Small intestine (tissue), 7 donors: ENCODE measurements around the gene SUSD1. TPM values are rescaled to one million over a fixed set of nuclear protein-coding genes. Genes with fewer than 3 reads are reported as not detected.
"Not testable (repeated sequence)": the region's sequence is repeated elsewhere in the genome, so short reads cannot be mapped to it uniquely, and the experiment has no call there.

Experiments used
- DNase-seq, 2 donors: peaks; one replicate each; pipeline versions ENCODE4 v3.0.0 to v3.0.0-alpha.2; 2013
- FAIRE-seq: peaks from 2 replicates; lab custom pipeline; 2012; peaks lifted over from hg19 to GRCh38; lab: Jason Lieb, UNC
- H3K27ac ChIP-seq, 3 donors: one replicate each; pipeline ENCODE4 v1.5.1; 2013; ENCODE audit warnings: low read length in 2 of 3, mild to moderate bottlenecking in 2 of 3, control low read depth in 1 of 3, inconsistent platforms in 1 of 3, low read depth in 1 of 3, moderate library complexity in 1 of 3
- H3K27me3 ChIP-seq, 3 donors: one replicate each; pipeline ENCODE4 v1.6.1; 2013; ENCODE audit warnings: low read length in 3 of 3, inconsistent platforms in 1 of 3; ENCODE audit not compliant: control insufficient read depth in 3 of 3, insufficient read depth in 3 of 3
- H3K36me3 ChIP-seq, 3 donors: one replicate each; pipeline ENCODE4 v1.6.1; 2013; ENCODE audit warnings: low read length in 3 of 3, inconsistent platforms in 1 of 3, low read depth in 1 of 3, mild to moderate bottlenecking in 1 of 3, moderate library complexity in 1 of 3; ENCODE audit not compliant: control insufficient read depth in 3 of 3, insufficient read depth in 2 of 3
- H3K4me1 ChIP-seq, 3 donors: one replicate each; pipeline ENCODE4 v1.6.1; 2013; ENCODE audit warnings: low read length in 2 of 3, inconsistent platforms in 1 of 3, low read depth in 1 of 3, mild to moderate bottlenecking in 1 of 3, moderate library complexity in 1 of 3; ENCODE audit not compliant: control insufficient read depth in 3 of 3, insufficient read depth in 2 of 3
- H3K4me3 ChIP-seq, 3 donors: one replicate each; pipeline ENCODE4 v1.5.1; 2013; ENCODE audit warnings: low read length in 3 of 3, control low read depth in 1 of 3, inconsistent platforms in 1 of 3, low read depth in 1 of 3, mild to moderate bottlenecking in 1 of 3, moderate library complexity in 1 of 3
- H3K9me3 ChIP-seq, 2 donors: one replicate each; pipeline ENCODE4 v1.6.1; 2013; ENCODE audit warnings: low read depth in 1 of 2, low read length in 1 of 2; ENCODE audit not compliant: control insufficient read depth in 2 of 2, insufficient read depth in 1 of 2
- WGBS, 3 donors: extraction: QIAGEN DNeasy Blood & Tissue Kit; methylation state at CpG; one replicate each; pipeline ENCODE4 v1.1.7; 2013; 5-methylcytosine and 5-hydroxymethylcytosine counted together
- polyA plus RNA-seq, 4 donors: library from polyadenylated mRNA; stranded (reverse) in 3 of 4; unstranded in 1 of 4; fragments of 200-250 nt in 3 of 4; fragments of 120-200 nt in 1 of 4; gene quantifications; one replicate each; pipeline versions ENCODE4 v1.2.1 to v1.2.3, GENCODE V29; 2013
- donor health status: healthy with polysubstance abuse.
- donor health status: control.
- donor health status: control.
- donor health status: Bipolar disorder and iron deficiency.
- donor health status: healthy.

Gene SUSD1
- polyA plus RNA-seq, 4 donors, result 3.8 to 29.8 (median 7.0) TPM

- WGBS, 3 donors, result 47 to 64% (median 56%) methylated on average over 4 of the region's 4 CpGs
- peak; percentile 30 to 37 for DNase-seq
- no peak for FAIRE-seq
Measured at GRCh38 chr9:112198646-112199045, 23.5 kb upstream of the SUSD1 start.

GRCh38 chr9:112194969-112195431 lies 19.9 kb upstream of the SUSD1 start:
- 88 to 92% (median 90%) methylated on average over 4 of the region's 4 CpGs for WGBS, 3 donors
- no peak overlapping the region for H3K27ac ChIP-seq
- no peaks in the 10 kb centered on the region for H3K27me3 ChIP-seq
- no peaks in the 10 kb centered on the region for H3K4me1 ChIP-seq
- H3K4me3 ChIP-seq, result no peak overlapping the region
- H3K9me3 ChIP-seq, result no peaks in the 10 kb centered on the region
- no peak for FAIRE-seq
- H3K36me3 ChIP-seq, result no peaks in the 10 kb centered on the region
- DNase-seq, result no peak

More at GRCh38 chr9:112198646-112199045, 23.5 kb upstream of the SUSD1 start:
- no peaks in the 10 kb centered on the region for H3K36me3 ChIP-seq
- H3K4me3 ChIP-seq, result no peak overlapping the region
- no peaks in the 10 kb centered on the region for H3K4me1 ChIP-seq
- no peak overlapping the region for H3K27ac ChIP-seq
- no peaks in the 10 kb centered on the region for H3K27me3 ChIP-seq
- peaks cover 0 to 3% of the 10 kb centered on the region in 2 donors for H3K9me3 ChIP-seq

GRCh38 chr9:112193572-112194288 lies 18.6 kb upstream of the SUSD1 start:
- Histone ChIP-seq H3K27me3 (no peaks in the 10 kb centered on the region), H3K36me3 (no peaks in the 10 kb centered on the region), H3K27ac (no peak overlapping the region), H3K4me1 (no peaks in the 10 kb centered on the region), H3K9me3 (no peaks in the 10 kb centered on the region), H3K4me3 (no peak overlapping the region)
- 85 to 88% (median 88%) methylated on average over 6 of the region's 6 CpGs for WGBS, 3 donors
- FAIRE-seq, result no peak
- no peak for DNase-seq

DNA sequence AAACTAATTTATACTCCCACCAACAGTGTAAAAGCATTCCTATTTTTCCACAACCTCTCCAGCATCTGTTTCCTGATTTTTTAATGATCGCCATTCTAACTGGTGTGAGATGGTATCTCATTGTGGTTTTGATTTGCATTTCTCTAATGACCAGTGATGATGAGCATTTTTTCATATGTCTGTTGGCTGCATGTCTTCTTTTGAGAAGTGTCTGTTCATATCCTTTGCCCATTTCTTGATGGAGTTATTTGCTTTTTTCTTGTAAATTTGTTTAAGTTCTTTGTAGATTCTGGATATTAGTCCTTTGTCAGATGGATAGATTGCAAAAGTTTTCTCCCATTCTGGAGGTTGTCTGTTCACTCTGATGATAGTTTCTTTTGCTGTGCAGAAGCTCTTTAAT lies 15.2 kb upstream of the SUSD1 start:
- not testable (repeated sequence) for H3K27ac ChIP-seq, H3K9me3 ChIP-seq, H3K27me3 ChIP-seq, FAIRE-seq, H3K4me3 ChIP-seq, DNase-seq, H3K4me1 ChIP-seq, H3K36me3 ChIP-seq
- 90 to 100% (median 95%) methylated on average over 1 of the region's 1 CpG for WGBS, 3 donors

DNA sequence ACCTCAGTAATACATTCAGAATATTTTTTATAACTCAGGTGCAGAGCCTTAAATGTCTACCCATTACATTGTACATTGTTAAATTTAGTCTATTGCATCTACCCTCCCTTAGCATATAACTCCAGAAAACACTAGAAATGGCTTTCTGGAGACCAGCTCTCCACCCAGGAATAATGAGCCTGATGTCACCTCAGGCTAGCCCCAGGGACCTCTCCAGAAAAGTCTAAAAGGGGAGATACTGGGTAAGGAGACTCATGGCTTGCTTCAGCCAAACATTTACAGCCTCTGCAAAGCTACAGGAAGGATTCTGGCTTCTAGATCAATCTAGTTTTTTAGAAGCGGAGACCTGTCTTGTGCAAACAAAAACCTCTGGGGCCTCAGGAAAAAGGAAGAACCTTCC lies 13.8 kb upstream of the SUSD1 start:
- Histone ChIP-seq H3K27me3 (no peaks in the 10 kb centered on the region), H3K4me1 (no peaks in the 10 kb centered on the region), H3K4me3 (no peak overlapping the region), H3K36me3 (no peaks in the 10 kb centered on the region), H3K9me3 (no peaks in the 10 kb centered on the region), H3K27ac (no peak overlapping the region)
- FAIRE-seq (no peak), DNase-seq (no peak)
- 75 to 94% (median 88%) methylated on average over 1 of the region's 1 CpG for WGBS, 3 donors

GRCh38 chr9:112187404-112187803 lies 12.3 kb upstream of the SUSD1 start:
- 84 to 90% (median 85%) methylated on average over 4 of the region's 4 CpGs for WGBS, 3 donors
- Histone ChIP-seq H3K9me3 (peaks cover 0 to 3% of the 10 kb centered on the region in 2 donors), H3K27me3 (no peaks in the 10 kb centered on the region), H3K4me1 (no peaks in the 10 kb centered on the region), H3K4me3 (no peak overlapping the region), H3K27ac (no peak overlapping the region), H3K36me3 (no peaks in the 10 kb centered on the region)
- no peak for FAIRE-seq
- no peak for DNase-seq

- H3K9me3 ChIP-seq, result peaks cover 0 to 3% of the 10 kb centered on the region in 2 donors
- H3K27me3 ChIP-seq, result no peaks in the 10 kb centered on the region
- H3K27ac ChIP-seq, result no peak overlapping the region
- no peak overlapping the region for H3K4me3 ChIP-seq
- WGBS, 3 donors, result 94 to 96% (median 94%) methylated on average over 4 of the region's 4 CpGs
- no peaks in the 10 kb centered on the region for H3K4me1 ChIP-seq
- FAIRE-seq (no peak), DNase-seq (no peak)
- H3K36me3 ChIP-seq, result no peaks in the 10 kb centered on the region
Measured at GRCh38 chr9:112186695-112187094, 11.6 kb upstream of the SUSD1 start.

DNA sequence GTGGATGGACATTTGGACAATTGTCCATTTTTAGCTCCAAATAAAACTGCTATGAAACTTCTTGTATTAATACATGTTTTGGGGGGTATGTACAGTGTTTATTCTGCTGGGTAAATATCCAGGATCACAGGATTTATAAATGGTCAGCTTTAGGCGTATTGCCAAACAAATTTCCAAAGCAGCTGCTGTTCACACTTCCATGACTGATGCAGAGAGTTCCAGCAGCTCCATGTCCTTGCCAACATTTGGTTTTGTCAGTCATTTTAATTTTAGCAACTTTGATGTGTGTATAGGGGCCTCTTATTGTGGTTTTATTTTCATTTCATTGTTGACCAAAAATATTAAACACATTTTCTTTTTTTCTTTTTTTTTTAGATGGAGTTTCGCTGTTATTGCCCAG lies 9.8 kb upstream of the SUSD1 start:
- Histone ChIP-seq H3K27me3 (no peaks in the 10 kb centered on the region), H3K36me3 (no peaks in the 10 kb centered on the region), H3K9me3 (peaks cover 0 to 3% of the 10 kb centered on the region in 2 donors), H3K4me3 (no peak overlapping the region), H3K27ac (no peak overlapping the region), H3K4me1 (peaks cover 0 to 6% (median 0%) of the 10 kb centered on the region in 3 donors)
- DNase-seq (no peak), FAIRE-seq (no peak)
- WGBS, 3 donors, result 88 to 96% (median 94%) methylated on average over 2 of the region's 2 CpGs
